ENCODE measurements around the gene MIEF1.

DNA sequence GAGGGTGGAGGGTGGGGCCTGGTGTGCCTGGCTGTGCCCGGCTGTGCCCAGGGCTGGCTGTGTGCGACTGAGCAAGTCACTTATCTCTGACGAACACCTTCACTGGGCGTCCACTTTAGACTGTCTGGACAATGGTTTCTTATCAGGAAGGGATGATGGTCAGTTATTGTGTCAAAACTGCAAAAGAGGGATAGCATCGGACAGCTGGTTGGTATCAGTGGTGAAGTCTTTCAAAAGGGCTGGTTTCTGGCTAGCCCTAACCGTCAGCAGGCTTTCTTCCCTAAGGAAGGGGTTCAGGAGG, 49.4 kb upstream of the MIEF1 start:
- TF ChIP-seq, protein P1, sequence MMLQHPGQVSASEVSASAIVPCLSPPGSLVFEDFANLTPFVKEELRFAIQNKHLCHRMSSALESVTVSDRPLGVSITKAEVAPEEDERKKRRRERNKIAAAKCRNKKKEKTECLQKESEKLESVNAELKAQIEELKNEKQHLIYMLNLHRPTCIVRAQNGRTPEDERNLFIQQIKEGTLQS (IDR thresholded peaks at IDR 0.05; ENCODE audit: insufficient read depth, low read depth, low read length): no peak
- TF ChIP-seq, protein P2, sequence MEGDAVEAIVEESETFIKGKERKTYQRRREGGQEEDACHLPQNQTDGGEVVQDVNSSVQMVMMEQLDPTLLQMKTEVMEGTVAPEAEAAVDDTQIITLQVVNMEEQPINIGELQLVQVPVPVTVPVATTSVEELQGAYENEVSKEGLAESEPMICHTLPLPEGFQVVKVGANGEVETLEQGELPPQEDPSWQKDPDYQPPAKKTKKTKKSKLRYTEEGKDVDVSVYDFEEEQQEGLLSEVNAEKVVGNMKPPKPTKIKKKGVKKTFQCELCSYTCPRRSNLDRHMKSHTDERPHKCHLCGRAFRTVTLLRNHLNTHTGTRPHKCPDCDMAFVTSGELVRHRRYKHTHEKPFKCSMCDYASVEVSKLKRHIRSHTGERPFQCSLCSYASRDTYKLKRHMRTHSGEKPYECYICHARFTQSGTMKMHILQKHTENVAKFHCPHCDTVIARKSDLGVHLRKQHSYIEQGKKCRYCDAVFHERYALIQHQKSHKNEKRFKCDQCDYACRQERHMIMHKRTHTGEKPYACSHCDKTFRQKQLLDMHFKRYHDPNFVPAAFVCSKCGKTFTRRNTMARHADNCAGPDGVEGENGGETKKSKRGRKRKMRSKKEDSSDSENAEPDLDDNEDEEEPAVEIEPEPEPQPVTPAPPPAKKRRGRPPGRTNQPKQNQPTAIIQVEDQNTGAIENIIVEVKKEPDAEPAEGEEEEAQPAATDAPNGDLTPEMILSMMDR (IDR thresholded peaks at IDR 0.05; ENCODE audit: control extremely low read depth in 1 of 3, insufficient read depth in 1 of 3, low read depth in 1 of 3, low read length in 3 of 3): no peak
- TF ChIP-seq EZH2 (IDR thresholded peaks at IDR 0.05; ENCODE audit: low read depth, low read length, severe bottlenecking): no peak
- TF ChIP-seq POLR2AphosphoS5 (IDR thresholded peaks at IDR 0.05; ENCODE audit: low read depth, low read length): no peak
- TF ChIP-seq RAD21 (IDR thresholded peaks at IDR 0.05 in 1 of 2, conservative IDR thresholded peaks at IDR 0.05 in 1 of 2; ENCODE audit: low read depth in 2 of 2, low read length in 2 of 2): no peak
- TF ChIP-seq SIN3A (conservative IDR thresholded peaks at IDR 0.05 in 1 of 2, IDR thresholded peaks at IDR 0.05 in 1 of 2; ENCODE audit: low read depth in 1 of 2, low read length in 2 of 2): no peak
- no peak for TF ChIP-seq SUZ12 (IDR thresholded peaks at IDR 0.05; ENCODE audit: low read length)
